Activated naive CD4-positive, alpha-beta T cell treated with anti-CD3 and anti-CD28 coated beads, Interleukin-2, amount 50 U/mL, for 16 hours (primary cell): Measurements from ENCODE around the gene PCP2.

Experiments used
- DNase-seq: peaks from one replicate; pipeline ENCODE4 v3.0.0-alpha.2; 2020

Gene PCP2

GRCh38 chr19:7596211-7596937, 37.1 kb downstream of the PCP2 start:
- no peak for DNase-seq

GRCh38 chr19:7595466-7596133, 37.9 kb downstream of the PCP2 start, which contains the start of gene CAMSAP3:
CAMSAP3 (plus strand) TSS chr19:7595863; CDS start chr19:7596003, 140 bp downstream.
- peak; percentile 58 for DNase-seq

DNA sequence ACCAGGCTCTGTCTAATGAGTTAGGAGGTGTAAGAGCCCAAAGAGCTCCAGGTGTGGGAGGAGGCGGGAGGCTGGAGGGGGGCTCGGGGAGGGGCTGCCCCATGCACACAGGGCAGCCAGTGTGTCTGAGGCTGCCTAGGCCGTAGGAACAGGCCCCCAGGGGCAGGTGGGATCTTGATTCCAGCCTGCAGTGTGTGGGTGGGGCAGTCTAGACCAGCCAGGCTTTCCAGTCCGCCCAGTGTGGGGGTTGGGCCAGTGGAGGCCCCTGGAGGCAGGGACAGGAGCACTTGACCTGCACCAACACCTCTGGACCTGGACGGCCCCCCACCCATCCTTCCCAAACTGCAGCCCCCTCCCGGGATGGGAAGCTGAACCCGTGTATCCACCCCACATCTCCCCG, 43.3 kb downstream of the PCP2 start:
- no peak for DNase-seq

DNA sequence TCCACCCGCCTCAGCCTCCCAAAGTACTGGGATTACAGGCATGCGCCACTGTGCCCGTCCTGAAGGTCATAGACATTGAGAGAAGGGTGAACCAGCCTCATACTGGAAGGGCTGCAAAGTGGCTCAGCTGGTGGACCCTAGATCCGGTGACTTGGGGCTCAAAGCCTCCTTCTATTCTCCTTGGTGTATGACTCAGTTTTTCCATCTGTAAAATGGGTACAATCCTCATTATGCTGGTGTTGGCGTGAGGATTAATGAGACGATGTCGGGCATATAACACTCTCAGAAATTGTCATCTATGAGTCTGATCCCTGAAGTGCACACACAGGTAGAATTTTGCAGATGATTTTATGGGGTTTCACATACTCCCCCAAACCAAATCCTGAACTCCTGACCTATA, 43.7 kb downstream of the PCP2 start:
- no peak for DNase-seq

GRCh38 chr19:7582446-7582845, 51.1 kb downstream of the PCP2 start:
- no peak for DNase-seq
